Sigmoid colon (tissue), 4 donors: Measurements from ENCODE around the gene NOS1AP.

Experiments used
- CTCF ChIP-seq, 4 experiments: fragments of 450-650 bp in 3 of 4; fragments of 200-600 bp in 1 of 4; IDR thresholded peaks; one replicate each; pipeline ENCODE4 v1.5.1; 2016 to 2019; ENCODE audit warnings: antibody characterized with exemption in 4 of 4, mild to moderate bottlenecking in 3 of 4, moderate library complexity in 2 of 4
- POLR2A ChIP-seq, 2 donors: fragments of 450-650 bp; IDR thresholded peaks; one replicate each; pipeline ENCODE4 v1.6.1; 2016; ENCODE audit warnings: antibody characterized with exemption in 2 of 2, mild to moderate bottlenecking in 2 of 2, moderate library complexity in 2 of 2
- POLR2AphosphoS5 ChIP-seq, 4 donors: sonication (generic); formaldehyde crosslinking; IDR thresholded peaks; one replicate each; pipeline ENCODE4 v1.6.1; 2017; ENCODE audit warnings: antibody characterized with exemption in 4 of 4

- TF ChIP-seq CTCF (IDR thresholded peaks at IDR 0.05), result no peak
- no peak for TF ChIP-seq POLR2A (IDR thresholded peaks at IDR 0.05)
- TF ChIP-seq POLR2AphosphoS5 (IDR thresholded peaks at IDR 0.05), result no peak
Measured at GRCh38 chr1:162323023-162323422, 253.5 kb downstream of the NOS1AP start.
